Ishikawa (cell line): ENCODE data around the gene SH2D3C.

Source experiments
- CEBPB ChIP-seq: IDR thresholded peaks from 2 replicates; pipeline ENCODE4 v1.6.1; 2012
- CREB1 ChIP-seq: IDR thresholded peaks from 2 replicates; pipeline ENCODE4 v1.6.1; 2012; ENCODE audit warnings: low read depth
- EGR1 ChIP-seq: IDR thresholded peaks from 2 replicates; pipeline ENCODE4 v1.6.1; 2012
- EP300 ChIP-seq: IDR thresholded peaks from 2 replicates; pipeline ENCODE4 v1.6.1; 2012; ENCODE audit warnings: borderline replicate concordance
- FOXM1 ChIP-seq: IDR thresholded peaks from 2 replicates; pipeline ENCODE4 v1.6.1; 2012; ENCODE audit warnings: low read depth, borderline replicate concordance
- MAX ChIP-seq: IDR thresholded peaks from 2 replicates; pipeline ENCODE4 v1.6.1; 2012
- NFIC ChIP-seq: IDR thresholded peaks from 2 replicates; pipeline ENCODE4 v1.6.1; 2012
- RAD21 ChIP-seq: IDR thresholded peaks from 2 replicates; pipeline ENCODE4 v1.6.1; 2012; ENCODE audit warnings: low read depth
- REST ChIP-seq: IDR thresholded peaks from 2 replicates; pipeline ENCODE4 v1.6.1; 2012; ENCODE audit warnings: low read depth, mild to moderate bottlenecking
- TAF1 ChIP-seq: IDR thresholded peaks from 2 replicates; pipeline ENCODE4 v1.6.1; 2012; ENCODE audit warnings: low read depth, mild to moderate bottlenecking
- TCF12 ChIP-seq: IDR thresholded peaks from 2 replicates; pipeline ENCODE4 v1.6.1; 2012; ENCODE audit warnings: low read depth
- TEAD4 ChIP-seq: IDR thresholded peaks from 2 replicates; pipeline ENCODE4 v1.6.1; 2012
- USF1 ChIP-seq: IDR thresholded peaks from 2 replicates; pipeline ENCODE4 v1.6.1; 2012
- YY1 ChIP-seq: IDR thresholded peaks from 2 replicates; pipeline ENCODE4 v1.6.1; 2012; ENCODE audit warnings: low read depth
- ZBTB7A ChIP-seq: IDR thresholded peaks from 2 replicates; pipeline ENCODE4 v1.6.1; 2012; ENCODE audit warnings: low read depth

The SH2D3C gene

GRCh38 chr9:127814619-127815511, 36.4 kb upstream of the SH2D3C start:
- TF ChIP-seq FOXM1 (no peak), TCF12 (no peak), NFIC (no peak), ZBTB7A (no peak), YY1 (no peak), USF1 (no peak), CREB1 (no peak), TAF1 (no peak), CEBPB (no peak), TEAD4 (no peak)

GRCh38 chr9:127813686-127814226, 35.3 kb upstream of the SH2D3C start:
- no peak for TF ChIP-seq MAX

- TF ChIP-seq EP300, result no peak
- no peak for TF ChIP-seq TAF1
- TF ChIP-seq ZBTB7A, result no peak
- TF ChIP-seq CREB1, result no peak
Observed at GRCh38 chr9:127812936-127813675, 34.6 kb upstream of the SH2D3C start.

- TF ChIP-seq FOXM1, result no peak
- no peak for TF ChIP-seq ZBTB7A
- no peak for TF ChIP-seq REST
- no peak for TF ChIP-seq CREB1
Observed at GRCh38 chr9:127812011-127812410, 33.5 kb upstream of the SH2D3C start.

GRCh38 chr9:127810378-127811187, 32.1 kb upstream of the SH2D3C start:
- TF ChIP-seq EP300 (no peak), ZBTB7A (no peak), RAD21 (no peak), NFIC (no peak), TCF12 (no peak), YY1 (no peak), EGR1 (no peak), TAF1 (no peak), MAX (no peak), CEBPB (no peak), TEAD4 (no peak), REST (no peak), CREB1 (no peak), FOXM1 (no peak), USF1 (no peak)
